T-cell (primary cell): ENCODE measurements around the gene MBOAT1. TPM values are rescaled to one million over a fixed set of nuclear protein-coding genes. Genes with fewer than 3 reads are reported as not detected.
"Not testable (repeated sequence)": the region's sequence is repeated elsewhere in the genome, so short reads cannot be mapped to it uniquely, and the experiment has no call there.

Experiments used
- ATAC-seq, 4 experiments: fragments of 200-7000 bp in 3 of 4; fragments of 150-1000 bp in 1 of 4; cut with Tn5 transposase; replicated peaks in 1 of 4; 1 replicate in 3 of 4; 2 replicates in 1 of 4; pipeline ENCODE4 v1.10.0; 2021; ENCODE audit warnings: moderate library complexity in 3 of 4, mild to moderate bottlenecking in 2 of 4, moderate number of reproducible peaks in 1 of 4
- CTCF ChIA-PET, 2 donors: fragments of 300-600 bp; sonication (Branson Sonifier 250); formaldehyde crosslinking; loops; one replicate each; lab custom pipeline; 2022; ENCODE audit warnings: antibody characterized with exemption in 2 of 2; lab: Charles Lee
- POLR2A ChIA-PET, 2 donors: fragments of 300-600 bp; sonication (Branson Sonifier 250); formaldehyde crosslinking; loops; one replicate each; lab custom pipeline; 2022; ENCODE audit warnings: antibody characterized with exemption in 2 of 2; lab: Charles Lee
- DNase-seq, 35 experiments: peaks; one replicate each; pipeline versions ENCODE4 v3.0.0 to v3.0.0-alpha.2; 2013 to 2023
- H3K27ac ChIP-seq: one replicate; pipeline ENCODE4 v1.5.1; 2013; ENCODE audit warnings: low read length
- H3K27me3 ChIP-seq, 2 experiments: replicated peaks in 1 of 2; 1 replicate in 1 of 2; 2 replicates in 1 of 2; pipeline versions ENCODE4 v1.6.1 to v1.7.0; 2013; ENCODE audit warnings: low read length in 1 of 2, mixed read lengths in 1 of 2; ENCODE audit not compliant: control insufficient read depth in 2 of 2, insufficient read depth in 2 of 2; ENCODE audit errors: extremely low read depth in 1 of 2
- H3K36me3 ChIP-seq, 2 donors: 1 replicate in 1 of 2; 2 replicates in 1 of 2; pipeline versions ENCODE4 v1.6.1 to v1.7.0; 2013; ENCODE audit warnings: low read length in 1 of 2; ENCODE audit not compliant: control insufficient read depth in 2 of 2, insufficient read depth in 1 of 2; ENCODE audit errors: extremely low read depth in 1 of 2
- H3K4me1 ChIP-seq, 2 experiments: 1 replicate in 1 of 2; 2 replicates in 1 of 2; pipeline versions ENCODE4 v1.6.1 to v1.7.0; 2013; ENCODE audit warnings: low read length in 2 of 2, mixed read lengths in 1 of 2; ENCODE audit not compliant: insufficient read depth in 2 of 2, control insufficient read depth in 1 of 2; ENCODE audit errors: extremely low read depth in 1 of 2
- H3K4me3 ChIP-seq, 2 donors: 1 replicate in 1 of 2; 2 replicates in 1 of 2; pipeline versions ENCODE4 v1.5.1 to v1.7.0; 2013; ENCODE audit warnings: mild to moderate bottlenecking in 2 of 2, low read length in 1 of 2, moderate library complexity in 1 of 2; ENCODE audit not compliant: control insufficient read depth in 1 of 2; ENCODE audit errors: extremely low read depth in 1 of 2
- H3K9me3 ChIP-seq: 2 replicates; pipeline ENCODE4 v1.7.0; 2013
- H3K27ac Mint-ChIP-seq, 2 donors: one replicate each; pipeline ENCODE4 v1.8.0; 2020 to 2021; ENCODE audit warnings: mild to moderate bottlenecking in 2 of 2, mixed read lengths in 2 of 2
- H3K27me3 Mint-ChIP-seq, 2 donors: one replicate each; pipeline ENCODE4 v1.8.0; 2021 to 2022; ENCODE audit warnings: mixed read lengths in 2 of 2
- H3K36me3 Mint-ChIP-seq: one replicate; pipeline ENCODE4 v1.8.0; 2021; ENCODE audit warnings: mixed read lengths
- H3K4me1 Mint-ChIP-seq, 3 donors: one replicate each; pipeline ENCODE4 v1.8.0; 2020 to 2022; ENCODE audit warnings: mixed read lengths in 3 of 3, mild to moderate bottlenecking in 1 of 3
- H3K4me3 Mint-ChIP-seq, 3 donors: one replicate each; pipeline ENCODE4 v1.8.0; 2020 to 2022; ENCODE audit warnings: mild to moderate bottlenecking in 3 of 3, mixed read lengths in 3 of 3, moderate library complexity in 3 of 3
- H3K9me3 Mint-ChIP-seq, 3 donors: one replicate each; pipeline ENCODE4 v1.8.0; 2020 to 2022; ENCODE audit warnings: mixed read lengths in 3 of 3
- WGBS: methylation state at CpG from one replicate; pipeline ENCODE4 v1.1.5; 2013; ENCODE audit warnings: missing lambda C conversion rate; ENCODE audit not compliant: insufficient coverage; 5-methylcytosine and 5-hydroxymethylcytosine counted together
- total RNA-seq, 35 experiments: library from RNA in 6 of 35; stranded (reverse) in 6 of 35; fragments of 120-200 nt in 1 of 35; gene quantifications; one replicate each; pipeline versions ENCODE4 v1.2.1 to v1.2.4 and lab custom pipeline; 2013 to 2026

Gene MBOAT1
- total RNA-seq, 5 donors from 2014 or later (not counting 1 experiment from before 2014, with no cell fraction given), result 8.3 to 21.5 (median 12.0) TPM

DNA sequence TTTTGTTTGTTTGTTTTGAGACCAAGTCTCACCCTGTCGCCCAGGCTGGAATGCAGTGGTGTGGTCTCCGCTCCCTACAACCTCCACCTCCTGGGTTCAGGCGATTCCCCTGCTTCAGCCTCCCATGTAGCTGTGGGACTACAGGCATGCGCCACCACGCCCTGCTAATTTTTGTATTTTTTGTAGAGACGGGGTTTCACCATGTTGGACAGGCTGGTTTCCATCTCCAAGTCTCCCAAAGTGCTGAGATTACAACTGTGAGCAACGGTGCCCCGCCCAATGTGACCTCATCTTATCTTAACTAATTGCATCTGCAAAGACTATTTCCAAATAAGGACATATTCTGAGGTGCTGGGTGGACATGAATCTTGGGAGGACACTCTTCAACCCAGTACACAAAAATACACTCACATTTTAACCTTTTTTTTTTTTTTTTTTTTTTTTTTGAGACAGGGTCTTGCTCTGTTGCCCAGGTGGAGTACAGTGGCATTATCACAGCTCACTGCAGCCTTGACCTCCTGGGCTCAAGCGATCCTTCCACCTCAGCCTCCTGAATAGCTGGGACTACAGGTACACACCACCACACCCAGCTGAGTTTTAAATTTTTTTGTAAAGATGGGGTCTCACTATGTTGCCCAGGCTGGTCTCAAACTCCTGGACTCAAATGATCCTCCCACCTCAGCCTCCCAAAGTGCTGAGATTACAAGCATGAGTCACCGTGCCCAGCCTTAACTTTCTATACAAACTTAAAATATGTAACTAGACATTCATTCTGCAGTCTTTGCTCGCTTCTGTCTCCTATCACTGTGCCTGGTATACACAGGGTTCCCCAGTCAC lies 72.9 kb downstream of the MBOAT1 start:
- WGBS, result 92% methylated on average over 2 of the region's 11 CpGs
- POLR2A ChIA-PET, H3K4me3 Mint-ChIP-seq: not testable (repeated sequence)

DNA sequence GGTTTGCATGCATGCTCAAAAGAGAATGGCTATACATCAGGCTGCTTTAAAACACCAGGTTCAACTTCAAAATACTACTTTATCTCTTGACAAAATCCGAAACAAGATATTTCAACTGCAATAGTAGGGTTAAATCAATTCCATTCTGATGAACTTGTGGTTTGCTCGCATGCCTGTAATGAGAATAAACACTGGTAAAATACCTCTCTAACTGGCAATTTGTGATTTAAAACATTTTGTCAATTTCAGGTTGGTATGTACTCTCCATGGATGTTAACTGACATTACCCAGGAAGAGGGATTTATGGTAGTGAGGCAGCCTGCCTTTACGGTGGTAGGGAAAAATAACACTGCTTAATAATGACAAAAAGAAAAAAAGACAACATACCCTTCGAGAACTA lies 74.4 kb downstream of the MBOAT1 start:
- Histone ChIP-seq H3K36me3 (peaks cover 0 to 44% of the 10 kb centered on the region in 2 donors), H3K27ac (no peak overlapping the region), H3K27me3 (no peaks in the 10 kb centered on the region), H3K4me3 (no peak overlapping the region), H3K9me3 (no peaks in the 10 kb centered on the region), H3K4me1 (no peaks in the 10 kb centered on the region)
- Mint-ChIP-seq H3K36me3 (peaks cover 50% of the 10 kb centered on the region), H3K9me3 (no peaks in the 10 kb centered on the region), H3K27me3 (no peaks in the 10 kb centered on the region), H3K4me1 (no peaks in the 10 kb centered on the region), H3K4me3 (no peak overlapping the region), H3K27ac (no peak overlapping the region)
- ChIA-PET CTCF (no interaction called here), POLR2A (no interaction called here)
- no CpG with 5 or more reads among the region's 4 CpGs for WGBS
- DNase-seq, result no peak
- ATAC-seq, result no peak

More for the DNA sequence above, 72.9 kb downstream of the MBOAT1 start:
- H3K27me3 Mint-ChIP-seq, H3K27ac ChIP-seq, ATAC-seq, H3K4me1 Mint-ChIP-seq, H3K9me3 ChIP-seq, H3K4me1 ChIP-seq, H3K27ac Mint-ChIP-seq, H3K9me3 Mint-ChIP-seq, H3K4me3 ChIP-seq, H3K27me3 ChIP-seq, DNase-seq: not testable (repeated sequence)
- H3K36me3 ChIP-seq, result peaks cover 0 to 50% of the 10 kb centered on the region in 2 donors
- H3K36me3 Mint-ChIP-seq, result peaks cover 43% of the 10 kb centered on the region
- CTCF ChIA-PET, result interaction anchor here (0.7 to 0.9 kb wide), 2 partner anchors 13 to 75 kb away, joined by 3 to 9 read pairs; no protein-coding TSS in a partner anchor

- no peaks in the 10 kb centered on the region for H3K9me3 ChIP-seq
- DNase-seq (no peak), ATAC-seq (no peak)
- Mint-ChIP-seq H3K9me3 (no peaks in the 10 kb centered on the region), H3K4me3 (no peak overlapping the region), H3K36me3 (peaks cover 52% of the 10 kb centered on the region), H3K27ac (no peak overlapping the region), H3K4me1 (no peaks in the 10 kb centered on the region), H3K27me3 (no peaks in the 10 kb centered on the region)
- peaks cover 0 to 38% of the 10 kb centered on the region in 2 donors for H3K36me3 ChIP-seq
- ChIA-PET POLR2A (no interaction called here), CTCF (no interaction called here)
- WGBS, result 92% methylated on average over 2 of the region's 3 CpGs
- H3K4me1 ChIP-seq, result no peaks in the 10 kb centered on the region
- H3K4me3 ChIP-seq, result no peak overlapping the region
- H3K27ac ChIP-seq, result no peak overlapping the region
- H3K27me3 ChIP-seq, result no peaks in the 10 kb centered on the region
These were observed 75.0 kb downstream of the MBOAT1 start for GRCh38 chr6:20137240-20137639.

DNA sequence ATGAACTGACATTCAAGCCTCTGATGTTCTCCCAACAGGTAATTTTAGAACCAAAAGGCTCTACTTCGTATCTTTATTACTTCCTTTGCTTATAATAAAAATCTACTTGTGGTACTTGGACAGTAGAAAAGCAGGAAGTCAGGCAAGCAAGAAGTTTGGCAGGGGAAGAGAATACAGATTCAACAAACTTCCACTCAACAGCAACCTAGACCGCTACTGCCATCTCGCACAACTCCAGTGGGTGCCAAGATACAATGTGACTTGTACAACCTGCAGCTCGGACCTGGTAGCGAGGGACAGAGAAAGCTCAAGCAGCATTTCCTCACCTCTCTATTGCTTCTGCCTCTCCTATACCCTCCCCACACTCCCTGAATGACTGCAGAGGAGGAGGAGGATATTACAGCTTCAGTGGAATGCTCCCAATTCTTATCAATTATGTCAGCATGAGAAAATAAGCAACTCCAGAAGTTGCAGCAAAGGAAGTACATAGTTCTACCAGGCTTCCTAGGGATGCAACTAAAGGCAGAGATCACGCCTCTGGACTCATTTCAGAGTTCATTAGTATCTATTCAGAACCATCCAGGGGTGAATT lies 76.5 kb downstream of the MBOAT1 start:
- no peak overlapping the region for H3K27ac ChIP-seq
- POLR2A ChIA-PET, result no interaction called here
- H3K4me1 ChIP-seq, result no peaks in the 10 kb centered on the region
- Mint-ChIP-seq H3K4me1 (no peaks in the 10 kb centered on the region), H3K9me3 (no peaks in the 10 kb centered on the region), H3K36me3 (peaks cover 50% of the 10 kb centered on the region), H3K4me3 (no peak overlapping the region), H3K27ac (no peak overlapping the region), H3K27me3 (no peaks in the 10 kb centered on the region)
- peaks cover 0 to 29% of the 10 kb centered on the region in 2 donors for H3K36me3 ChIP-seq
- DNase-seq (no peak), ATAC-seq (no peak)
- H3K4me3 ChIP-seq, result no peak overlapping the region
- no peaks in the 10 kb centered on the region for H3K9me3 ChIP-seq
- H3K27me3 ChIP-seq, result no peaks in the 10 kb centered on the region
- CTCF ChIA-PET, result interaction anchor here in 1 of 2 donors (2.1 kb wide), 1 partner anchor 9 kb away, joined by 7 read pairs; no protein-coding TSS in a partner anchor
- WGBS, result no CpG with 5 or more reads among the region's 6 CpGs

- peaks cover 0 to 20% of the 10 kb centered on the region in 2 donors for H3K36me3 ChIP-seq
- WGBS, result no CpG with 5 or more reads among the region's 1 CpG
- H3K27ac ChIP-seq, result no peak overlapping the region
- H3K9me3 Mint-ChIP-seq, result no peaks in the 10 kb centered on the region
- H3K4me1 ChIP-seq, result no peaks in the 10 kb centered on the region
- H3K27me3 Mint-ChIP-seq, result no peaks in the 10 kb centered on the region
- no peak for ATAC-seq
- ChIA-PET CTCF (interaction anchor here in 1 of 2 donors (0.5 to 2.1 kb wide), 3 partner anchors 8 to 399 kb away, joined by 3 to 7 read pairs (median 5); no protein-coding TSS in a partner anchor), POLR2A (interaction anchor here in 1 of 2 donors (0.6 kb wide), 1 partner anchor 27 kb away, joined by 4 read pairs; no protein-coding TSS in a partner anchor)
- H3K9me3 ChIP-seq, result no peaks in the 10 kb centered on the region
- H3K27me3 ChIP-seq, result no peaks in the 10 kb centered on the region
- H3K27ac Mint-ChIP-seq, result no peak overlapping the region
- no peak for DNase-seq
- no peak overlapping the region for H3K4me3 Mint-ChIP-seq
- no peak overlapping the region for H3K4me3 ChIP-seq
- no peaks in the 10 kb centered on the region for H3K4me1 Mint-ChIP-seq
- peaks cover 43% of the 10 kb centered on the region for H3K36me3 Mint-ChIP-seq
These were observed 77.7 kb downstream of the MBOAT1 start for GRCh38 chr6:20134613-20135012.

- H3K4me3 ChIP-seq, result no peak overlapping the region
- peaks cover 0 to 19% of the 10 kb centered on the region in 2 donors for H3K36me3 ChIP-seq
- DNase-seq, result no peak
- ATAC-seq, result no peak
- 100% methylated on average over 1 of the region's 7 CpGs for WGBS
- ChIA-PET POLR2A (no interaction called here), CTCF (interaction anchor here (0.6 to 1.9 kb wide), 4 partner anchors 22 to 1615 kb away, joined by 4 to 9 read pairs (median 6); no protein-coding TSS in a partner anchor)
- H3K27ac ChIP-seq, result no peak overlapping the region
- Mint-ChIP-seq H3K4me1 (peaks cover 0 to 6% (median 5%) of the 10 kb centered on the region in 3 donors), H3K27ac (no peak overlapping the region), H3K27me3 (no peaks in the 10 kb centered on the region), H3K4me3 (no peak overlapping the region), H3K9me3 (no peaks in the 10 kb centered on the region), H3K36me3 (peaks cover 41% of the 10 kb centered on the region)
- H3K4me1 ChIP-seq, result no peaks in the 10 kb centered on the region
- H3K27me3 ChIP-seq, result no peaks in the 10 kb centered on the region
- no peaks in the 10 kb centered on the region for H3K9me3 ChIP-seq
These were observed 82.8 kb downstream of the MBOAT1 start for GRCh38 chr6:20129290-20130088.
